Erythroblast (primary cell): ENCODE results near the gene PTCH2.

Experiments used
- GATA1 ChIP-seq: IDR thresholded peaks from 2 replicates; pipeline ENCODE4 v1.6.1; 2011; ENCODE audit warnings: low read depth, mild to moderate bottlenecking, control low read depth, low read length, moderate library complexity
- POLR2A ChIP-seq: IDR thresholded peaks from 2 replicates; pipeline ENCODE4 v1.6.1; 2011; ENCODE audit warnings: mild to moderate bottlenecking, low read length

- no peak for TF ChIP-seq POLR2A
- no peak for TF ChIP-seq GATA1
Observed at GRCh38 chr1:44860331-44860730, 17.3 kb upstream of the PTCH2 start.
